DOHH2 (cell line): ENCODE data around the gene MACROD2.

ENCODE experiments used
- EZH2phosphoT487 ChIP-seq: fragments of 200-600 bp; sonication (generic); IDR thresholded peaks from 2 replicates; pipeline ENCODE4 v1.6.1; 2017; ENCODE audit warnings: borderline replicate concordance, mild to moderate bottlenecking, antibody characterized with exemption, low read length, moderate library complexity, mixed read lengths
- TF ChIP-seq, protein P1 (sequence below): fragments of 200-600 bp; sonication (generic); IDR thresholded peaks from one replicate; pipeline ENCODE4 v1.5.1; 2014; ENCODE audit warnings: antibody characterized with exemption, mild to moderate bottlenecking, low read depth, low read length; ENCODE audit not compliant: poor library complexity, severe bottlenecking

DNA sequence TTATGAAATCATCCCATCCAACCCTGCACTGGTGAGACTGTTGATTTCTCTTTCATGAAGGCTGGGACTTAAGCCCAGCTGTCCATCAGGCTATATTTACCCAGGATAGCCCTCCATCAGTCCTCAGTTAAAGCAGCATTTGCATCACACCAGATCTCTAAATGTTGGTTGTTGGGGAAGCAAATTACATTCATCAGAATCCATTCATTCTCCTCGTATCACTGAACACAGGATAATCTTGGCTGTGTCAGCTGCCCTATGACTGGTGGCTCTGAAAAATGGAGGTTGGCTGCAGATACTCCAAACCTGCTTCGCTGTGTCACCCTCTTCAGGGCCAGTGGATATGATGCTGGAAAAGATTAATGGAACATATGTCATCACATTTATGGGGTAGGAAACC is 1859.6 kb downstream of the MACROD2 start:
- TF ChIP-seq, protein P1, sequence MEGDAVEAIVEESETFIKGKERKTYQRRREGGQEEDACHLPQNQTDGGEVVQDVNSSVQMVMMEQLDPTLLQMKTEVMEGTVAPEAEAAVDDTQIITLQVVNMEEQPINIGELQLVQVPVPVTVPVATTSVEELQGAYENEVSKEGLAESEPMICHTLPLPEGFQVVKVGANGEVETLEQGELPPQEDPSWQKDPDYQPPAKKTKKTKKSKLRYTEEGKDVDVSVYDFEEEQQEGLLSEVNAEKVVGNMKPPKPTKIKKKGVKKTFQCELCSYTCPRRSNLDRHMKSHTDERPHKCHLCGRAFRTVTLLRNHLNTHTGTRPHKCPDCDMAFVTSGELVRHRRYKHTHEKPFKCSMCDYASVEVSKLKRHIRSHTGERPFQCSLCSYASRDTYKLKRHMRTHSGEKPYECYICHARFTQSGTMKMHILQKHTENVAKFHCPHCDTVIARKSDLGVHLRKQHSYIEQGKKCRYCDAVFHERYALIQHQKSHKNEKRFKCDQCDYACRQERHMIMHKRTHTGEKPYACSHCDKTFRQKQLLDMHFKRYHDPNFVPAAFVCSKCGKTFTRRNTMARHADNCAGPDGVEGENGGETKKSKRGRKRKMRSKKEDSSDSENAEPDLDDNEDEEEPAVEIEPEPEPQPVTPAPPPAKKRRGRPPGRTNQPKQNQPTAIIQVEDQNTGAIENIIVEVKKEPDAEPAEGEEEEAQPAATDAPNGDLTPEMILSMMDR, result no peak
- TF ChIP-seq EZH2phosphoT487, result no peak
